ENCODE data around the gene KIF4A.
A peak's percentile ranks its signal among the peaks of the same experiment; 100 is the strongest.
"Not testable (repeated sequence)": the region's sequence is repeated elsewhere in the genome, so short reads cannot be mapped to it uniquely, and the experiment has no call there.

Gene KIF4A

GRCh38 chrX:70400181-70400580 is 110.3 kb downstream of the KIF4A start:
- DNase-seq, result not testable (repeated sequence)

DNA sequence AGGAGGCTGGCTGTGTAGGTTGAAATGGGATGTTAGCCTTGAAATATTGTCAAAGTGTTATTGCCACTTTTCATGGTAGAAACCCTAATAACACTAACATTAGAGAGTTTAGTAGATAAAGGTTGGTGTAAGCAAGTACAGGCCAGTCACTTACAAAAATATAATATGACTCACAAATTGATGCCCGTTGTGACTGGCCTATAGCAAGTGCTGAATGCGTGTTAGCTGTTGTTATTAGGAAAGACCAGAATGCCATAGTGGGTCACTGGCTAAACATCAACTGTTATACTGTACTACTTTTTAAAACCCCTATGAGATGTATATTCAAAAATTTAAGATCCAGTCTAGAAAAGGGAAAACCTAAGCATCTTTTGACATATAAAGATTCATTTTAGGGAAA is 112.8 kb downstream of the KIF4A start:
- DNase-seq, result no peak

DNA sequence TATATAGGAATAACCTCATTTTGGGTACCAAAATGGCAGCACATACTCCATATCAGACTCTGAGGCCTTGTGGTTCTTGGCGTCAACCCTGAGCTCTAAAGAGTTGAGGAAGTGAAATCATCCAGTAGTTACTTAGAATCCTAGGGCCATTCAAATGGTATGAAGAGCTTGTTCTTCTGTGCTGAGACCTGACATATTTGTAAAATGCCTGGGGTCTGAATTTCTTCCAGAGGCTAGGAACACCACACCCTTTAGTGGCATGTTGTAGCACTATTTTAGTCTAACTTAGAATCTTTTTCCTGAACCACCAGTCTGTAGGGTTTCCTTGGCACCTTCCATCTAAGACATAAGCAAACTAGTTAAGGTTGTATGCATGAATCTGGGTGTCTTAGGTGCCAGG is 115.1 kb downstream of the KIF4A start:
- no peak for DNase-seq

DNA sequence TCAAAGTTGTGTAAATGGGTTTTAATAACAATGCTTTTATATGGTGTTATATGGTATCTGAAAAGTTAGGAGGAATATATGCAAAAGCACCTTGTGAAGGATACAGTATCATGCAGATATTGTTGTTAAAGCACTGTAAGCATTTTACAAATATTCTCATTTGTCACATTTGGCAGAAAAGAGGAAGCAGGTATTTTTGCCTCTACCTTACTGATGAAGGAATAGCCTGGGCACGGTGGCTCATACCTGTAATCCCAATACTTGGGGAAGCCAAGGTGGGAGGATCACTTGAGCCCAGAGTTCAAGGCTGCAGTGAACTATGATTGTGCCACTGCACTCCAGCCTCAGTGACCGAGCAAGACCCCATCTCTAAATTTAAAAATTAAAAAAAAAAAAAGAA is 121.0 kb downstream of the KIF4A start:
- DNase-seq, result no peak

- no peak for DNase-seq
Observed at GRCh38 chrX:70411475-70411874, 121.6 kb downstream of the KIF4A start.

GRCh38 chrX:70421618-70422017 is 131.7 kb downstream of the KIF4A start:
- DNase-seq, result no peak

DNA sequence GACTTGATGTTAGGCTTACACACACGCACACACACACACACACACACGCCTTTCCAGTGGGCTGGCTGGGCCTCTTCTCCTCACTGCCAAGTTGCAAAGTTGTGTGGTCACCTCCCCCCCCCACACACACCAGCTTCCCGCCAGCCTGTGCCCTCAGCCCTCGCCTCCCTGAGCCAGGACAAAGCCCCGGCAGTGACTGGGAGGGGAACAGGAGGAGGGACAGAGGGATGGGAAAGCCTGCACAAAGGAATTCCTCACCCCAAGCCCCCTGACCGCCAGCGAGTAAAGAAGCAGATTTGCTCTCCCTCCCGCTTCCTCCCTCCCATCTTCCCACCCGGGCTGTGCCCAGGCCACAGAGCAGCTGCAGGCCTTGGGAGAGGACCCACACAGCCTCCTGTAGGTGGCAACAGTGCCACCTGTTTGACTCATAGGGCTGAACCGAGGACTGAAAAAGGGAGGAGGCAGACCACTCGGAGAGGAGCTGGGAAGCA is 133.0 kb downstream of the KIF4A start, which contains the start of gene GDPD2:
TSS of gene GDPD2 (plus strand) at position 464 of the 491 bp plus-strand sequence. CDS start 1,671 bp downstream, outside the sequence.
- DNase-seq, result no peak

DNA sequence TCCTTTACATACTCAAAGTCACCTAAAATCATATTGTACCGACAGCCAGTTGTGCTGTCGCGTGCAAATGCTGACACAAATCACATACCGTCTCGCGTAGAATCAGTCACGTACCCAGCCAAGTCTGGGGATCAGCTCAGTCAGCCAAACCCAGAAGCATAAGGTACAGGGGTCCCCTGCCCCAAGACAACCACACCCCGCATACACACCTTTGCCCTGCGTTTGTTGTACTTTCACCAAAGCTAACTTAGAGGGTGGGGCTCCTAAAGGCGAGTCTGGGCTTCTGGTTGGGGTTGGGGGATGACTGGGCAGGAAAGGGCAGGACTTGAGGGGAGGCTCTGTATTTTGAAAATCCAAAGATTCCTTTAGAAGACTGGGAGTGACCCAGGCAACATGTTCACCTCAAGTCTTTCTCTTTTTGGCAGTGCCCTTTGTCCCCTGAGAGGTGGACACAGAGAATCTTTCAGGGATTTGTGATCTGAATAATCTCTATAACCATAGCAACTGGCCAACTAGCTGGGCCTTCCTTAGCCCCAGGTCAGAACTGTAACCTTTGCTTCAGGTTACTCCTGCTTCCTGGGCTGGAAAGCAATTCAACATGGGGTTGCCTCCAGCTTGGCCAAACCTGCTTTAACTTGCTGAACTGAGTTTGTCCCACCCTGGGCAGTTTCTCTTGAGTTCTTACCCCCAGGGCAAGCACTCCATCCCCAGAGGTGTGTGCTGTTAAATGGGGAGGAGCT is 134.2 kb downstream of the KIF4A start:
- DNase-seq, result no peak

- no peak for DNase-seq
Observed at GRCh38 chrX:70424801-70425200, 134.9 kb downstream of the KIF4A start.

- DNase-seq, result no peak
Observed at GRCh38 chrX:70426286-70427278, 136.7 kb downstream of the KIF4A start.

- DNase-seq, result no peak
Observed at GRCh38 chrX:70427365-70427764, 137.5 kb downstream of the KIF4A start.

DNA sequence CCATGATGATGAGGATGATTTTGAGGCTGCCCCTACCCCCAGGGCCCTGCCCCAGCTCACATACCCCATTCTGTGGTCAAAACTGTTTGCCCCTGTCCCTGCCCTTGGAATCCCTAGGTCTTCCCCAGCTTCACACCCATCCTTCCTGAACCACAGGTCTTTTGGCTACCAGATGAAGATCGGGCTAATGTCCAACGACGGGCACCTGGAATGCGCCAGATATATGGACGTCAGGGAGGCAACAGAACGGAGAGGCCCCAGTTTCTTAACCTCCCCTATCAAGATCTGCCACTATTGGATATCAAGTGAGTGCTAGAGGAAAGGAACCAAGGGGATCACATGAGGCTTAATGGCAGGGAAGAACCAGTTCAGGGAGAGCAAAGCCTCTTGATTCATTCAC is 139.9 kb downstream of the KIF4A start:
- DNase-seq, result no peak

- DNase-seq, result no peak
Observed at GRCh38 chrX:70432936-70433847, 143.3 kb downstream of the KIF4A start.

GRCh38 chrX:70433848-70434351 is 144.0 kb downstream of the KIF4A start:
- DNase-seq, result peak; percentile 70 to 75

DNA sequence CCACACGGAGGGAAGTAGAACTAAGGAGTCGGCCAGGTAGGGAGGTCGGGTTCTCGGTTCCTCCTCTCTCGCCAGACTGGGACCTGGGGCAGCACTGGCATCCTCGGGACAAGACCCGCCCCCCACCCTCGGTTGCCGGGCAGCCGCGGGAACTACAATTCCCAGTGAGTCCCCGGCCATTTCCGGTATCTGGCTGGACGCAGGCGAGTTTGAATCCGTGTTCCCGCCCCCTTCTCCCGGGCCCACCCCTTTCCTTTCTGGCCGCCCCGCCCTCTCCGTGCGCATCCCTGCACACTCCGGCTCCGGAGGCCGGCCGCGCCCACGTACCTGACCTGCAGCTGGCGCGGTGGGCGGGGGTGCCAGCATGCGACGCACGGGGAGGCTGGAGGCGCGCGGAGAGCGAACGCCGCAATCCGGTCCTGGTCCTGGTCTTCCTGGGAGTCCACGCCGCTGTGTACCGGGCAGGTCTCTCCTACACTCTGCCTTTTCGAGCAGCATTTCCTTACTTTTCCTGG is 144.5 kb downstream of the KIF4A start:
- DNase-seq, result peak; percentile 52 to 56

GRCh38 chrX:70434914-70435586 is 145.1 kb downstream of the KIF4A start:
- DNase-seq, result no peak

GRCh38 chrX:70436343-70436742 is 146.4 kb downstream of the KIF4A start:
- DNase-seq, result no peak

GRCh38 chrX:70437011-70437410 is 147.1 kb downstream of the KIF4A start:
- DNase-seq, result no peak

- no peak for DNase-seq
Observed at GRCh38 chrX:70437921-70438665, 148.2 kb downstream of the KIF4A start.

DNA sequence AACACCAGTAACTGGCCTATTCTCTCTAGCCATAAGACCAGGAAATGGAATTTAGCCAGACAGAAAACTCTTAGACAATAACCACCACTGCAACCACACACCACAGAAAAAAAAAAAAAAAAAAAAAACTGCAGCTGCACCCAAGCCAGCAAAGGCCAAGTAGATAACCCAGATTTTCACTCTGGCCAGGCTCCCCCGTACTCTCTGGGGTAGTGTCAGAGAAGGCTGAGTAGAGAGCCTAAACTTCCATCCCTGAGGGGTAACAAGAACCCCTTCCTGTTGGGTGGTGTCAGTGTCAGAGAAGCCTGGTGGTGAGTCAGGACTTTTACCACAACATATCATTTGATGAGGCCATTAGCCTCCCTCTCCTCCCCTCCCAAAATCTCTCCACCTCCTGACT is 149.1 kb downstream of the KIF4A start:
- DNase-seq, result no peak

DNA sequence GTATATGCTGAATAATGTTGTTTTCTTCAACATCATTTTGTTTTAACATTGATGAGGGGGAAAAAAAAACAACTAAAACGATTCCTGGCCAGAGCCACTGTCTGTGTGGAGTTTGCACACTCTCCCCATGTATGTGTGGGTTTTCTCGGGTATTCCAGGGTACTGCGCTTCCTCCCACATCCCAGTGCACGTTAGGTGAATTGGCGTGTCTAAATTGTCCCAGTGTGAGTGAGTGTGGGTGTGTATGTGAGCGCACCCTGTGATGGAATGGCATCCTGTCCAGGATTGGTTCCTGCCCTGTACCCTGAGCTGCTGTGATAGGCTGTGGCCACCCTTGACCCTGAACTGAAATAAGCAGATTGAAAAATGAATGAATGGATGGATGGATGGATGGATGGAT is 152.3 kb downstream of the KIF4A start:
- no peak for DNase-seq

All from activated CD4-positive, alpha-beta T cell treated with anti-CD3 and anti-CD28 coated beads for 4 hours (primary cell).